OCI-LY1 (cell line): ENCODE measurements around the gene DCP1B.

ENCODE experiments used
- H2AFZ ChIP-seq: fragments of 200-600 bp; sonication (generic), shearing (Covaris generic); 2 replicates; pipeline ENCODE4 v1.6.0; 2014; ENCODE audit warnings: antibody characterized with exemption, mild to moderate bottlenecking, low read length
- H3F3A ChIP-seq: fragments of 200-600 bp; sonication (generic), shearing (Covaris generic); 2 replicates; pipeline ENCODE4 v1.6.0; 2014; ENCODE audit warnings: mild to moderate bottlenecking, antibody characterized with exemption, low read length, moderate library complexity; ENCODE audit not compliant: insufficient read depth
- H3K27ac ChIP-seq: fragments of 200-600 bp; sonication (generic); 2 replicates; pipeline ENCODE4 v1.5.1; 2014; ENCODE audit warnings: low read length, mixed run types, mild to moderate bottlenecking, low read depth; ENCODE audit not compliant: poor library complexity, severe bottlenecking
- H3K27me3 ChIP-seq: fragments of 200-600 bp; sonication (generic); 2 replicates; pipeline ENCODE4 v1.6.0; 2014; ENCODE audit warnings: antibody characterized with exemption, mild to moderate bottlenecking, low read length, moderate library complexity; ENCODE audit not compliant: insufficient read depth
- H3K36me3 ChIP-seq: fragments of 200-600 bp; sonication (generic); 2 replicates; pipeline ENCODE4 v1.6.1; 2014; ENCODE audit warnings: mild to moderate bottlenecking, antibody characterized with exemption, low read length, moderate library complexity, mixed read lengths; ENCODE audit not compliant: insufficient read depth
- H3K4me1 ChIP-seq: fragments of 200-600 bp; sonication (generic); 2 replicates; pipeline ENCODE4 v1.5.1; 2014; ENCODE audit warnings: mild to moderate bottlenecking, low read length, moderate library complexity; ENCODE audit not compliant: insufficient read depth, severe bottlenecking
- H3K4me2 ChIP-seq: fragments of 200-600 bp; sonication (generic), shearing (Covaris generic); 2 replicates; pipeline ENCODE4 v1.6.1; 2014; ENCODE audit warnings: low read length
- H3K4me3 ChIP-seq: fragments of 200-600 bp; sonication (generic); 2 replicates; pipeline ENCODE4 v1.5.1; 2014; ENCODE audit warnings: low read length, low read depth, mild to moderate bottlenecking, mixed read lengths; ENCODE audit not compliant: poor library complexity, severe bottlenecking
- H3K79me2 ChIP-seq: fragments of 200-600 bp; shearing (Covaris generic); 2 replicates; pipeline ENCODE4 v1.6.1; 2016; ENCODE audit warnings: mixed run types, low read length, mixed read lengths; ENCODE audit not compliant: insufficient read depth
- H3K9ac ChIP-seq: fragments of 200-600 bp; sonication (generic), shearing (Covaris generic); 2 replicates; pipeline ENCODE4 v1.6.1; 2014; ENCODE audit warnings: mild to moderate bottlenecking, low read length, mixed read lengths
- H3K9me2 ChIP-seq: fragments of 200-600 bp; sonication (generic), shearing (Covaris generic); 2 replicates; pipeline ENCODE4 v1.6.1; 2014; ENCODE audit warnings: low read depth, mild to moderate bottlenecking, low read length, mixed read lengths
- H3K9me3 ChIP-seq: fragments of 200-600 bp; shearing (Covaris generic); 2 replicates; pipeline ENCODE4 v1.6.1; 2014; ENCODE audit warnings: low read length, mixed read lengths
- H4K20me1 ChIP-seq: fragments of 200-600 bp; sonication (generic), shearing (Covaris generic); 2 replicates; pipeline ENCODE4 v1.6.0; 2016; ENCODE audit warnings: mild to moderate bottlenecking, low read length; ENCODE audit not compliant: insufficient read depth
- EZH2 ChIP-seq: fragments of 200-600 bp; sonication (generic), shearing (Covaris generic); IDR thresholded peaks from 2 replicates; pipeline ENCODE4 v1.8.0; 2017; ENCODE audit warnings: borderline replicate concordance, mixed run types, mild to moderate bottlenecking, antibody characterized with exemption, low read length, moderate library complexity, mixed read lengths
- TF ChIP-seq, protein P1 (sequence below): fragments of 200-600 bp; sonication (generic), shearing (Covaris generic); IDR thresholded peaks from 2 replicates; pipeline ENCODE4 v1.5.1; 2017; ENCODE audit warnings: mild to moderate bottlenecking, antibody characterized with exemption, low read length, moderate library complexity, mixed read lengths

The DCP1B gene

DNA sequence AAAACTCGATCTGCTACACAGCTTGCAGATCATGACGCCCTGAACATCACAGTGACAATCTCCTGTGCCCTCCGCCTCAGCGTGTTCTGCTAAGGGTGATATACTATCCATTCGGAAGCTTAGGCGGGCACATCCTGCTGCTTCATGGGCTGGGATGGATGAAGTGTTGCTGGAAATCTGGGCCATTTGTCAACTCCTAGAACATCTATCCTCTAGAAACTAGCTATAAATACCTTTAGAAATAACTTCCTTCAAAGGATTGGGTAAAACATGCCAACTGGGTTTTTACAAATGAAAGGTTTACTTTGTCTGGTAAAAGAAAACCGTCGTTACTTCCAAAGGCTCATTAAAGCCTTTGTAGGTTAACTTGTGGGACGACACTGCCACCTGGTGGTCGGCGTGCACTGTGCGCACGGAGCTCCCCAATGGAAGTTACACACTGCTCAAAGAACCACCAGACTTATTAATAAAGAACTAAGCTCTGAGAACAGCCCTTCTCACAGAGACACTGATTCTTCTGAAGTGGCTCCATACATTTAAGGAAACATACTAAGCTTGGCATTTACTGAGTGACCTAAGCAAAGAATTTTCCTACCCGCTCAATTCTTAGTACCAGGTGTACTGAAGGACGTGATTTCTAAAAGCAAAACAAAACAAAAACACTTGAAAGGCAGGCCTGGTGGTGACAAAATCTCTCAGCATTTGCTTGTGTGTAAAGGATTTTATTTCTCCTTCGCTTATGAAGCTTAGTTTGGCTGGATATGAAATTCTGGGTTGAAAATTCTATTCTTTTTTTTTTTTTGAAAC, 64.3 kb downstream of the DCP1B start:
- no peaks in the 10 kb centered on the region for H4K20me1 ChIP-seq
- H3K9me2 ChIP-seq = no peaks in the 10 kb centered on the region
- H3K27ac ChIP-seq = no peak overlapping the region
- H3K79me2 ChIP-seq = no peaks in the 10 kb centered on the region
- no peak overlapping the region for H2AFZ ChIP-seq
- H3K9me3 ChIP-seq = no peaks in the 10 kb centered on the region
- H3K4me3 ChIP-seq = no peak overlapping the region
- TF ChIP-seq, protein P1, sequence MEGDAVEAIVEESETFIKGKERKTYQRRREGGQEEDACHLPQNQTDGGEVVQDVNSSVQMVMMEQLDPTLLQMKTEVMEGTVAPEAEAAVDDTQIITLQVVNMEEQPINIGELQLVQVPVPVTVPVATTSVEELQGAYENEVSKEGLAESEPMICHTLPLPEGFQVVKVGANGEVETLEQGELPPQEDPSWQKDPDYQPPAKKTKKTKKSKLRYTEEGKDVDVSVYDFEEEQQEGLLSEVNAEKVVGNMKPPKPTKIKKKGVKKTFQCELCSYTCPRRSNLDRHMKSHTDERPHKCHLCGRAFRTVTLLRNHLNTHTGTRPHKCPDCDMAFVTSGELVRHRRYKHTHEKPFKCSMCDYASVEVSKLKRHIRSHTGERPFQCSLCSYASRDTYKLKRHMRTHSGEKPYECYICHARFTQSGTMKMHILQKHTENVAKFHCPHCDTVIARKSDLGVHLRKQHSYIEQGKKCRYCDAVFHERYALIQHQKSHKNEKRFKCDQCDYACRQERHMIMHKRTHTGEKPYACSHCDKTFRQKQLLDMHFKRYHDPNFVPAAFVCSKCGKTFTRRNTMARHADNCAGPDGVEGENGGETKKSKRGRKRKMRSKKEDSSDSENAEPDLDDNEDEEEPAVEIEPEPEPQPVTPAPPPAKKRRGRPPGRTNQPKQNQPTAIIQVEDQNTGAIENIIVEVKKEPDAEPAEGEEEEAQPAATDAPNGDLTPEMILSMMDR = peak; percentile 99
- no peak for TF ChIP-seq EZH2
- no peaks in the 10 kb centered on the region for H3K36me3 ChIP-seq
- H3F3A ChIP-seq = no peaks in the 10 kb centered on the region
- H3K27me3 ChIP-seq = no peaks in the 10 kb centered on the region
- no peak overlapping the region; the same call in 1 of the 2 replicates for H3K9ac ChIP-seq
- no peaks in the 10 kb centered on the region for H3K4me1 ChIP-seq
- no peak overlapping the region for H3K4me2 ChIP-seq

DNA sequence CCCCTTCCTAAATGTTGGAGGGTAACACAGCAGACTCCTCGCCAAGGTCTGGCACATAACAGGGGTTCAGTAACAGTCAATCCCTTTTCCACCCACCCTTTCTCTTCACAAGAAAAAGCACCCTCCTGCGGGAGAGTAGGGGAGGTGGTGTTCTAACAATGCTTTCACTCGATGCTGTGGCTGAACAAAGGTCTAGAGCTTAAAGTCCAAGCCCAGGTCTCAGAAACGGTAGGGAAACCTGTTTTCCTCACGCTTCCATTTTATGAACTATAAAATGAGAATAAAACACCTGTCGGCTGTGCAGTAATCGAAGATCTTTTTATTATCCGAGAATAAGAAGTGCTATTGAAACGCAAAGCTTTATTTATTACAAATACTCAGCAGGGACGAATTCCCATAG, 64.9 kb downstream of the DCP1B start:
- Histone ChIP-seq H3K4me1 (no peaks in the 10 kb centered on the region), H3K27ac (no peak overlapping the region), H3F3A (no peaks in the 10 kb centered on the region), H3K4me3 (no peak overlapping the region), H2AFZ (no peak overlapping the region), H4K20me1 (no peaks in the 10 kb centered on the region), H3K9me3 (no peaks in the 10 kb centered on the region), H3K27me3 (no peaks in the 10 kb centered on the region), H3K9ac (no peak overlapping the region), H3K4me2 (no peak overlapping the region), H3K79me2 (no peaks in the 10 kb centered on the region), H3K36me3 (no peaks in the 10 kb centered on the region), H3K9me2 (no peaks in the 10 kb centered on the region)
- no peak for TF ChIP-seq EZH2
- TF ChIP-seq, protein P1 = no peak

DNA sequence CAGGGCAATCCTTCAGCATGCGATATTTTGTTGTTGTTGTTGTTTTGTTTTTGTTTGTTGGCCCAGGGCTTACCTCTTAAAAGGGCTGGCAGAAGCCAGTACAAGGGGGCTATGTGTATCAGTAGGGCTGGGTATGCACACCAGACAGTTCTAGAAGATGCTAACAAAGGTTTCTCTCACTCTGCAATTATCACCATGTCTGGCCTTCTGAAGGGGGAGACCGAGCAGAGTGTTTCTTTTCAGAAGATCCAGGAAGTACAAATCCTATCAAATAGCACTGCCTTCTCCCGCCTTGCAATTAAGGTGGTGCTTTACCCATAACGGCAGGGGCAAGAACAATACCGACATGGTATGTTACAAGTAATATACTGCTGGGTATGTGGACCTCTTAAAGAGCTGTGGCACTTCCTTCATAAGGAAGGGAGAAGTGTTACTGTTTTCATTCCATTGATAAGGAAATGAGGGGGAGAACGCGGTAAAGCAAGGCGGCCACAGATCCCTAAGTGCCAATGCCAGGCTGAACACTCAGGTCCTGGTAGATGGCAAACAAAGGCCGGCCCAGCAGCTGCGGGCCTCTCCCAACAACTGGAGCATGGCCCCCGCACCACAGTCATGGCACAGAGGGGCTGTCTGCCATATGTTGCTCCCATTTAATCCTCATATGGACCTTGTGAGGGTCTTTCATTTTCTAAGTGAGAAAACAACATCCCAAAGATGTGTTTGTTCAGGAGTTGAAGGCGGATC, 66.6 kb downstream of the DCP1B start:
- Histone ChIP-seq H3K27ac (no peak overlapping the region), H3K4me2 (no peak overlapping the region)

More for the DNA sequence above, 66.6 kb downstream of the DCP1B start:
- Histone ChIP-seq H3K9me2 (no peaks in the 10 kb centered on the region), H2AFZ (no peak overlapping the region), H3K79me2 (no peaks in the 10 kb centered on the region), H3K9me3 (no peaks in the 10 kb centered on the region), H3K27me3 (no peaks in the 10 kb centered on the region), H3K9ac (no peak overlapping the region), H3F3A (no peaks in the 10 kb centered on the region), H4K20me1 (no peaks in the 10 kb centered on the region), H3K36me3 (no peaks in the 10 kb centered on the region), H3K4me3 (no peak overlapping the region), H3K4me1 (peaks cover 8% of the 10 kb centered on the region)
- TF ChIP-seq EZH2 = no peak
- TF ChIP-seq, protein P1 = no peak
